Stomach (tissue), 9 donors: Measurements from ENCODE around the gene LY6G6C. TPM values are rescaled to one million over a fixed set of nuclear protein-coding genes. Genes with fewer than 3 reads are reported as not detected.

ENCODE experiments used
- DNase-seq, 2 donors: peaks; one replicate each; pipeline versions ENCODE4 v3.0.0 to v3.0.0-alpha.2; 2013 to 2019
- H3K27ac ChIP-seq, 5 donors: fragments of 200-600 bp in 4 of 5; sonication (generic) in 4 of 5; one replicate each; pipeline ENCODE4 v1.5.1; 2013 to 2019; ENCODE audit warnings: mild to moderate bottlenecking in 1 of 5, moderate library complexity in 1 of 5
- H3K27me3 ChIP-seq, 3 donors: fragments of 200-600 bp; sonication (generic); one replicate each; pipeline ENCODE4 v1.5.1; 2017 to 2019; ENCODE audit warnings: mixed run types in 1 of 3
- H3K36me3 ChIP-seq, 4 donors: fragments of 200-600 bp; sonication (generic); 1 replicate in 3 of 4; 2 replicates in 1 of 4; pipeline ENCODE4 v1.5.1; 2016 to 2019
- H3K4me1 ChIP-seq, 4 donors: fragments of 200-600 bp; sonication (generic); one replicate each; pipeline ENCODE4 v1.5.1; 2016 to 2019
- H3K4me3 ChIP-seq, 4 donors: fragments of 200-600 bp; sonication (generic) in 3 of 4; one replicate each; pipeline ENCODE4 v1.5.1; 2016 to 2019; ENCODE audit warnings: mild to moderate bottlenecking in 1 of 4
- H3K9me3 ChIP-seq, 4 donors: fragments of 200-600 bp; sonication (generic); one replicate each; pipeline ENCODE4 v1.5.1; 2016 to 2019
- EP300 ChIP-seq: sonication (generic); formaldehyde crosslinking; IDR thresholded peaks from one replicate; pipeline ENCODE4 v1.6.1; 2017; ENCODE audit warnings: antibody characterized with exemption
- POLR2A ChIP-seq, 4 donors: fragments of 450-650 bp; IDR thresholded peaks; one replicate each; pipeline ENCODE4 v1.6.1; 2016; ENCODE audit warnings: antibody characterized with exemption in 4 of 4, control low read depth in 2 of 4, mild to moderate bottlenecking in 1 of 4, moderate library complexity in 1 of 4
- POLR2AphosphoS5 ChIP-seq, 3 donors: sonication (generic); formaldehyde crosslinking; IDR thresholded peaks; one replicate each; pipeline ENCODE4 v1.6.1; 2016; ENCODE audit warnings: antibody characterized with exemption in 3 of 3
- WGBS, 5 donors: extraction: QIAGEN DNeasy Blood & Tissue Kit in 3 of 5; methylation state at CpG; one replicate each; pipeline versions ENCODE4 v1.1.5 to v1.1.7; 2013 to 2018; 5-methylcytosine and 5-hydroxymethylcytosine counted together
- intact Hi-C: fragments of 100-400 bp; cut with DNase I; formaldehyde crosslinking; loops from one replicate; pipeline ENCODE4 v1.15.1; 2023; ENCODE audit warnings: low total_unique reads
- polyA plus RNA-seq, 3 donors: library from polyadenylated mRNA; stranded (reverse); fragments of 200-250 nt; gene quantifications; one replicate each; pipeline ENCODE4 v1.2.3, GENCODE V29; 2013
- total RNA-seq, 5 donors: library from RNA; depleted of rRNA; stranded (reverse); fragments of >200 nt; gene quantifications; one replicate each; pipeline versions ENCODE4 v1.1.0 to v1.2.3, GENCODE V29; 2014 to 2016
- TF ChIP-seq, protein P1 (sequence below), 7 experiments: fragments of 450-650 bp in 4 of 7; fragments of 200-600 bp in 3 of 7; sonication (generic) in 3 of 7; IDR thresholded peaks; one replicate each; pipeline ENCODE4 v1.5.1; 2016 to 2019; ENCODE audit warnings: antibody characterized with exemption in 7 of 7, control low read depth in 2 of 7, mild to moderate bottlenecking in 1 of 7
- donor health status: healthy with polysubstance abuse.
- donor health status: Bipolar disorder and iron deficiency.
- donor health status: healthy.

The LY6G6C gene
- total and polyA plus RNA-seq, 8 donors: 0.90 TPM; not detected in 7

DNA sequence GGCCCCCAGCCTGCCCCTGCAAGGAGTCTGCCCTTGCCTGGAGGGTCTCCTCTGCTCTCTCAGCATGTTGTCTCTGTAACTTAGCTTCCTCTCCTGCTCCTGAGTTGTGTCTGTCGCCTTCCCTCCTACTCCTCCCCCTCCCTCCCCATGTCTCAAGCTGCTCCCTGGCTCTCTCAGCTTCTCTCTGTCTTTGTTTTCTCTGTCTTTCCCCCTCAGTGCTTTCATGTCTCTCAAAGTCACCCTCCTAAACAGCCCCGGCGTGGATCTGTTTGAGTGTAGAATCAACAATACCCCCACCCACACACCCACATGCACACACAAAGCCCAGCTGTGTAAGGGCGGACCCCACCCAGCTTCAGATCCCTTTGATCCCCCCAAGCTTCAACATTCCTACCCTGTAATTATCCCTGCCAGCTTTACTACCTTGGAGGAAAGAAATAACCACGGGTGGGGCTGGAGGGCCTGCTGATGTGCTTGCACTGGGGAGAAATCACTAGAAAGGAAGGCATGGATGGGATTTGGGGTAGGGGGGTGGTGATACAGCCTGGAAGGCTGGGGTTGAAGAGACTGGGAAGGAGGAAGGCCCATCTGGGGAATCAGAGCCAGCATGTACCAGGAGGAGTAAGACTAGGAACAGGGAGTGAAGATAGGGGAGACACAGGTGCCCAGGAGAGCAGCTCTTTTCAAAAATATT lies 7.4 kb downstream of the LY6G6C start:
- no peak for DNase-seq
- peaks cover 0 to 4% (median 0%) of the 10 kb centered on the region in 3 donors for H3K27me3 ChIP-seq
- no peaks in the 10 kb centered on the region for H3K9me3 ChIP-seq
- no peaks in the 10 kb centered on the region for H3K36me3 ChIP-seq
- H3K4me3 ChIP-seq: no peak overlapping the region
- H3K4me1 ChIP-seq: peaks cover 0 to 24% (median 12%) of the 10 kb centered on the region in 4 donors
- intact Hi-C loops: no loop called here
- no peak overlapping the region for H3K27ac ChIP-seq
- no peak for TF ChIP-seq POLR2AphosphoS5 (IDR thresholded peaks at IDR 0.05)
- TF ChIP-seq POLR2A (IDR thresholded peaks at IDR 0.05): no peak
- TF ChIP-seq, protein P1, sequence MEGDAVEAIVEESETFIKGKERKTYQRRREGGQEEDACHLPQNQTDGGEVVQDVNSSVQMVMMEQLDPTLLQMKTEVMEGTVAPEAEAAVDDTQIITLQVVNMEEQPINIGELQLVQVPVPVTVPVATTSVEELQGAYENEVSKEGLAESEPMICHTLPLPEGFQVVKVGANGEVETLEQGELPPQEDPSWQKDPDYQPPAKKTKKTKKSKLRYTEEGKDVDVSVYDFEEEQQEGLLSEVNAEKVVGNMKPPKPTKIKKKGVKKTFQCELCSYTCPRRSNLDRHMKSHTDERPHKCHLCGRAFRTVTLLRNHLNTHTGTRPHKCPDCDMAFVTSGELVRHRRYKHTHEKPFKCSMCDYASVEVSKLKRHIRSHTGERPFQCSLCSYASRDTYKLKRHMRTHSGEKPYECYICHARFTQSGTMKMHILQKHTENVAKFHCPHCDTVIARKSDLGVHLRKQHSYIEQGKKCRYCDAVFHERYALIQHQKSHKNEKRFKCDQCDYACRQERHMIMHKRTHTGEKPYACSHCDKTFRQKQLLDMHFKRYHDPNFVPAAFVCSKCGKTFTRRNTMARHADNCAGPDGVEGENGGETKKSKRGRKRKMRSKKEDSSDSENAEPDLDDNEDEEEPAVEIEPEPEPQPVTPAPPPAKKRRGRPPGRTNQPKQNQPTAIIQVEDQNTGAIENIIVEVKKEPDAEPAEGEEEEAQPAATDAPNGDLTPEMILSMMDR (IDR thresholded peaks at IDR 0.05): no peak
- TF ChIP-seq EP300: no peak
- WGBS, 5 donors: 37 to 51% (median 47%) methylated on average over 5 of the region's 5 CpGs

DNA sequence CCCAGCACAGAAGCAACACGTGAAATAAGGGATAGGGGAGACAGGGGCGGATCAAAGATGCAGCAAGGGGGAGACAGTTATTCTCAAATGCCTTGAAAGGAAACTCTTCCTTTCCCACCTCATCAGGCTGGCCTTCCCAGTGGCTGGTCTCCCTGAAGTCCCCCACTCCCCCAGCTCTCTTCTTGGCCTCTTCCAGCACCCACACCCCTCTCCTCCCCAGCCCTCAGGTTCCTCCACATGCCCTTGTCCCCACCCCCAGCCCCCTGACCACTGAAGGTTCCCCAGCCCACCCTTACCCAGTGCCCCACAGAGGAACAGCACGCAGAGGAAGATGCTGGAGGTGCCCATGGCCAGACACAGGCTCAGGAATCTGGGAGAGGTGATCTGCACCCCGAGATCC lies 8.1 kb downstream of the LY6G6C start:
- H3K36me3 ChIP-seq: no peaks in the 10 kb centered on the region
- H3K4me3 ChIP-seq: no peak overlapping the region
- H3K9me3 ChIP-seq: no peaks in the 10 kb centered on the region
- WGBS, 5 donors: 62 to 82% (median 75%) methylated on average over 4 of the region's 4 CpGs
- no peak for DNase-seq
- H3K4me1 ChIP-seq: peaks cover 0 to 17% (median 10%) of the 10 kb centered on the region in 4 donors
- TF ChIP-seq POLR2A (IDR thresholded peaks at IDR 0.05) (no peak), POLR2AphosphoS5 (IDR thresholded peaks at IDR 0.05) (no peak), EP300 (no peak)
- TF ChIP-seq, protein P1 (IDR thresholded peaks at IDR 0.05): no peak
- peaks cover 0 to 4% (median 0%) of the 10 kb centered on the region in 3 donors for H3K27me3 ChIP-seq
- intact Hi-C loops: no loop called here
- H3K27ac ChIP-seq: no peak overlapping the region

DNA sequence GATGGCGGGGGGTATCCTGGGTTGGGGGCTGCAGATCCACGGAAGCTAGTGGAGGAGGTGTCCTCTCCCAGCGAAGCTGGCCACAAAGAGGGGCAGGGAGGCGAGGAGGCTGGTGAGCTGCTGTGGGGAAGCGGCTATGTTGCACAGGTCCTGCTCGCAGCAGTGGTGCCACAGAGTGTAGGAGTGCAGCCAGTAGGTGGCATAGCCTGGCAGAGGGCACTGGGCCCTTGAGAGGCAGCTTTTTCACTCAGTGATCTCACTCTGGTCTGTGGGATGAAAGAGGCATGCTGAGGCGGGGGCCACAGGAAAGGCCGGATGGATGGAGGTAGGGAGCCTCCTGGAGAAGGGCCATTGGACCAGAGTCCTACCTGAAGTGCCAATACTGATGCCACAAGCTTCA lies 9.2 kb downstream of the LY6G6C start:
- Histone ChIP-seq H3K4me3 (no peak overlapping the region), H3K9me3 (no peaks in the 10 kb centered on the region), H3K36me3 (no peaks in the 10 kb centered on the region), H3K4me1 (peaks cover 0 to 10% (median under 1%) of the 10 kb centered on the region in 4 donors), H3K27ac (no peak overlapping the region), H3K27me3 (peaks cover 0 to 4% (median 0%) of the 10 kb centered on the region in 3 donors)
- TF ChIP-seq POLR2AphosphoS5 (IDR thresholded peaks at IDR 0.05) (no peak), POLR2A (IDR thresholded peaks at IDR 0.05) (no peak)
- TF ChIP-seq, protein P1 (IDR thresholded peaks at IDR 0.05): peak in 1 of 7 experiments; percentile 19
- WGBS, 5 donors: 70 to 83% (median 77%) methylated on average over 8 of the region's 8 CpGs
- DNase-seq: no peak
- intact Hi-C loops: no loop called here

DNA sequence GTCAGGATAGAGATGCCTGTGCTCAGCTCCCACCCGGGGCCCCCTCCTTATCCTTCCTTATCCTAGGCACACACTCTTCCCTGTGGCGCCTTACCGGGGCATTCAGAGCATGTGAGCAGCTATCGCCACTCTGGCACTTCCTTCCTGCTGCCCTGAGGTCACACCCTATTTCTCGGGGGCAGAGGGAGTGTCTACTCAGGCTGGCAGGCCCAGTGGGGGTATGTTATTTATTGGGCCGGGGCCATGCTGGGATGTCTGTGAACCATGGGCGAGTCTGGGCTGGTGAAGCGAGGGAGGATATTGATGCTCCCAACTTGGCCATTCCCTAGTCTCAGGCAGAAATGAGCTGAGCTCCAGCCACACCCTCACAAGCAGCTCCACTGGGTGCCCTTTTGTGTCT lies 10.3 kb downstream of the LY6G6C start:
- Histone ChIP-seq H3K27ac (no peak overlapping the region), H3K4me1 (peaks cover 0 to 10% (median 0%) of the 10 kb centered on the region in 4 donors), H3K36me3 (no peaks in the 10 kb centered on the region), H3K27me3 (peaks cover 0 to 4% (median 0%) of the 10 kb centered on the region in 3 donors), H3K4me3 (no peak overlapping the region), H3K9me3 (no peaks in the 10 kb centered on the region)
- 33 to 45% (median 39%) methylated on average over 6 to 8 of the region's 8 CpGs for WGBS, 5 donors
- peak in 1 of 2 donors; percentile 68 for DNase-seq
- intact Hi-C loops: no loop called here
- TF ChIP-seq, protein P1 (IDR thresholded peaks at IDR 0.05): no peak
- TF ChIP-seq POLR2A (IDR thresholded peaks at IDR 0.05) (no peak), EP300 (no peak), POLR2AphosphoS5 (IDR thresholded peaks at IDR 0.05) (no peak)
